NCI-H510A (cell line): ENCODE measurements around the gene CPXCR1.
"Not testable (repeated sequence)": the region's sequence is repeated elsewhere in the genome, so short reads cannot be mapped to it uniquely, and the experiment has no call there.

Experiments
- DNase-seq: peaks from one replicate; lab custom pipeline; 2025; lab: John Stamatoyannopoulos, UW

Gene CPXCR1

GRCh38 chrX:88746925-88747324 is at the start of gene CPXCR1:
Gene CPXCR1, plus strand, starts transcription at chrX:88747225. Its CDS starts 6,190 bp downstream, at chrX:88753415.
- no peak for DNase-seq

- DNase-seq, result no peak
Observed at GRCh38 chrX:88735835-88736234, 11.2 kb upstream of the CPXCR1 start.

DNA sequence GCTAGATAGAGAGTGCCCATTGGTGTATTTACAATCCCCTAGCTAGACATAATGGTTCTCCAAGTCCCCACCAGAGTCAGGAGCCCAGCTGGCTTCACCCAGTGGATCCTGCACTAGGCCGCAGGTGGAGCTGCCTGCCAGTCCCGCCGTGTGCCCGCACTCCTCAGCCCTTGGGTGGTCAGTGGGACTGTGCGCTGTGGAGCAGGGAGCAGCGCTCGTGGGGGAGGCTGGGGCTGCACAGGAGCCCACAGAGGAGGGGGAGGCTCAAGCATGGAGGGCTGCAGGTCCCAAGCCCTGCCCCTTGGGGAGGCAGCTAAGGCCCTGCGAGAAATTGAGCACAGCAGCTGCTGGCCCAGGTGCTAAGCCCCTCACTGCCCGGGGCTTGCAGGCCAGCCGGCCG is 810 bp upstream of the CPXCR1 start:
- not testable (repeated sequence) for DNase-seq

- not testable (repeated sequence) for DNase-seq
Observed at GRCh38 chrX:88752339-88752738, 5.3 kb downstream of the CPXCR1 start.

DNA sequence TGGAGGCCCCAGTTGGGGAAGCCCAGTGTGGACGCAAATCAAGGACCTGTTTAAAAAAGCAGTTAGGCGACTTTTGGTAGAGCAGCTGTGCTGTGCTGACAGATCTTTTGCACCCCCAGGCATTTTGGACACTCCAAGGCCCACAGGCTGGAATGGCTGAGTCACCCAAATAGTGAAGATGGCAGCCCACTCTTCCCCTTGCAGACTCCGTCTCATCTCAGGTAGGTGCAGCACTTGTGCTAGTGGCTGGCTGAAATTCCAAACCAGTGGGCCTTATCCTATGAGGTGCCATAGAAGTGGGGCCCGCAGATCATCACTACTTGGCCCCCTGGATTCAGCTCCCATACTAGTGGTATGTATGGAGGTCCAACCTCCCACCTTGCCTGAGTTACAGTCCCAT is 42.8 kb downstream of the CPXCR1 start:
- DNase-seq, result no peak
